Measurements from ENCODE around the gene TTL.
"Not testable (repeated sequence)": the region's sequence is repeated elsewhere in the genome, so short reads cannot be mapped to it uniquely, and the experiment has no call there.

The TTL gene

GRCh38 chr2:112541315-112542122 lies 59.6 kb downstream of the TTL start:
- H3K27ac ChIP-seq: peak overlapping the region; percentile 93
- no peak for TF ChIP-seq CTCF (conservative IDR thresholded peaks at IDR 0.05)

- peak within 1 kb of the TSS; percentile 93 for H3K27ac ChIP-seq
- no peak for TF ChIP-seq CTCF (conservative IDR thresholded peaks at IDR 0.05)
Observed at GRCh38 chr2:112542123-112542983, 60.4 kb downstream of the TTL start, which contains the start of gene POLR1B. Gene POLR1B, plus strand, starts transcription at chr2:112542465. Its CDS starts 30 bp downstream, at chr2:112542495.

GRCh38 chr2:112542984-112543661 lies 61.2 kb downstream of the TTL start:
- peak overlapping the region; percentile 93 for H3K27ac ChIP-seq
- no peak for TF ChIP-seq CTCF (conservative IDR thresholded peaks at IDR 0.05)

GRCh38 chr2:112547333-112547732 lies 65.4 kb downstream of the TTL start:
- TF ChIP-seq CTCF (conservative IDR thresholded peaks at IDR 0.05): no peak
- H3K27ac ChIP-seq: no peak overlapping the region

GRCh38 chr2:112548980-112549379 lies 67.0 kb downstream of the TTL start:
- H3K27ac ChIP-seq: no peak overlapping the region
- TF ChIP-seq CTCF (conservative IDR thresholded peaks at IDR 0.05): no peak

- no peak overlapping the region for H3K27ac ChIP-seq
- no peak for TF ChIP-seq CTCF (conservative IDR thresholded peaks at IDR 0.05)
Observed at GRCh38 chr2:112566104-112566503, 84.1 kb downstream of the TTL start.

GRCh38 chr2:112566508-112566907 lies 84.6 kb downstream of the TTL start:
- not testable (repeated sequence) for H3K27ac ChIP-seq
